ENCODE data around the gene WWOX.

DNA sequence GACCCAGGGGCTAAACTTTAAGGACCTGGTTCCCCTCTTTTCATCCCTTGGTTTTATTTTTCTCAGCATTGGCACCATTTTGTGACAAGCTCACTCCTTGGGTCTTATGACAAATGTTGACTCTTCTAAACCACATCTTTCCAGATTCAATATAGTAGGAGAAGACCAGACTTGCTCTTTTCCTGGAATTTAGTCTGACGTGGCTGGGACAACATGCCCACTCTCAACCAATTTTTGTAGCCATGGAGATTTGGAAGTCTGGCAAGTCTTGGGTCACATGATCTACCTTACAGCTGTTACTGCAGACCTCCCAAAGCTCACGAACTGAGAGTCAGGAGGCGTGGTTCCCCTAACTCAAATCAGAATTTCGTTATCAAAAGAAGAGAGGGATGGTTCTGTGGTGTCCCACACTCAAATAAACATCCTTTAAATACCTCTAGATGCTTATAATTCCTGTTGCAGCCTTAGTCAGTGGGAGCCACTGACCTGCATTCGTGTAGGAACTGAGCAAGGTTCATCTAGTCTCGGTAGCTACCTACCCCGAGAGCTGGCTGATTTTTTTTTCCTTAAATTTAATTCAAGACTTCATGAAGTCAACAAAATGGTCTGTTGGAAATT is 817.6 kb downstream of the WWOX start:
- no peak for TF ChIP-seq POLR2A (IDR thresholded peaks at IDR 0.05; ENCODE audit: low read depth, low read length)
- TF ChIP-seq POU2F2 (IDR thresholded peaks at IDR 0.05; ENCODE audit: low read depth, low read length): no peak
- no peak for TF ChIP-seq POLR2AphosphoS5 (IDR thresholded peaks at IDR 0.05; ENCODE audit: low read depth, low read length)
- TF ChIP-seq SPI1 (IDR thresholded peaks at IDR 0.05; ENCODE audit: low read depth, low read length): no peak
- no peak for TF ChIP-seq TAF1 (IDR thresholded peaks at IDR 0.05; ENCODE audit: low read depth, low read length)
- no peak for TF ChIP-seq PAX5 (IDR thresholded peaks at IDR 0.05; ENCODE audit: insufficient read depth, low read length, severe bottlenecking)

Measured in GM12891 (cell line).